HEK293 (cell line): ENCODE measurements around the gene LRSAM1.

Experiments
- CTCF ChIA-PET: fragments of 350-600 bp; formaldehyde crosslinking; extraction: SDS; loops from one replicate; lab custom pipeline; 2021; ENCODE audit warnings: antibody characterized with exemption; lab: Yijun Ruan, JAX
- POLR2A ChIA-PET: fragments of 300-600 bp; formaldehyde crosslinking; extraction: SDS; loops from one replicate; lab custom pipeline; 2020; ENCODE audit warnings: antibody characterized with exemption, inconsistent platforms; lab: Yijun Ruan, JAX
- H3K27ac ChIP-seq: fragments of 200-500 bp; sonication (Bioruptor generic); 2 replicates; pipeline ENCODE4 v1.5.1; 2014; ENCODE audit warnings: low read depth, low read length, control low read depth, inconsistent platforms; ENCODE audit errors: extremely low read depth
- H3K36me3 ChIP-seq, 2 experiments: fragments of 200-500 bp in 1 of 2; sonication (Bioruptor generic) in 1 of 2; 1 replicate in 1 of 2; 2 replicates in 1 of 2; pipeline ENCODE4 v1.5.1; 2014 to 2017; ENCODE audit warnings: inconsistent platforms in 2 of 2, low read length in 2 of 2; ENCODE audit not compliant: control insufficient read depth in 2 of 2, insufficient read depth in 1 of 2
- H3K4me1 ChIP-seq: fragments of 200-500 bp; sonication (Bioruptor generic); 2 replicates; pipeline ENCODE4 v1.5.1; 2014; ENCODE audit warnings: mild to moderate bottlenecking, low read length, inconsistent platforms; ENCODE audit not compliant: control insufficient read depth, insufficient read depth
- H3K4me3 ChIP-seq: 2 replicates; pipeline ENCODE4 v1.5.1; 2011; ENCODE audit warnings: low read depth, mild to moderate bottlenecking, control low read depth, low read length, moderate library complexity
- H3K9me3 ChIP-seq: fragments of 200-500 bp; sonication (Bioruptor generic); 2 replicates; pipeline ENCODE4 v1.5.1; 2014; ENCODE audit warnings: low read depth, low read length, inconsistent platforms; ENCODE audit not compliant: control insufficient read depth, insufficient read depth
- HOXD13 ChIP-seq: sonication (generic); formaldehyde crosslinking; IDR thresholded peaks from 2 replicates; pipeline ENCODE4 v1.8.0; 2022; ENCODE audit warnings: missing genetic modification reagents, borderline replicate concordance
- SCRT2 ChIP-seq: fragments of 450-650 bp; formaldehyde crosslinking; IDR thresholded peaks from 2 replicates; pipeline ENCODE4 v1.5.1; 2016; ENCODE audit warnings: missing biosample characterization, missing genetic modification characterization
- YY1 ChIP-seq: fragments of 450-650 bp; formaldehyde crosslinking; IDR thresholded peaks from 2 replicates; pipeline ENCODE4 v1.5.1; 2018; ENCODE audit warnings: missing biosample characterization, missing genetic modification characterization
- ZNF114 ChIP-seq: fragments of 450-650 bp; formaldehyde crosslinking; IDR thresholded peaks from 2 replicates; pipeline ENCODE4 v1.5.0; 2017; ENCODE audit warnings: missing biosample characterization, missing genetic modification characterization
- ZNF24 ChIP-seq: fragments of 450-650 bp; formaldehyde crosslinking; IDR thresholded peaks from 2 replicates; pipeline ENCODE4 v1.5.1; 2016; ENCODE audit warnings: missing biosample characterization, missing genetic modification characterization
- ZNF558 ChIP-seq: fragments of 450-650 bp; formaldehyde crosslinking; IDR thresholded peaks from 2 replicates; pipeline ENCODE4 v1.5.1; 2016; ENCODE audit warnings: missing biosample characterization, missing genetic modification characterization
- ZNF560 ChIP-seq: fragments of 450-650 bp; formaldehyde crosslinking; IDR thresholded peaks from 2 replicates; pipeline ENCODE4 v1.5.1; 2017; ENCODE audit warnings: missing biosample characterization, missing genetic modification characterization, borderline replicate concordance
- ZNF791 ChIP-seq: fragments of 450-650 bp; formaldehyde crosslinking; IDR thresholded peaks from 2 replicates; pipeline ENCODE4 v1.5.1; 2016; ENCODE audit warnings: missing biosample characterization, missing genetic modification characterization
- TF ChIP-seq, protein P1 (sequence below): fragments of 450-650 bp; formaldehyde crosslinking; IDR thresholded peaks from 2 replicates; pipeline ENCODE4 v1.5.1; 2016; ENCODE audit warnings: missing biosample characterization, missing genetic modification characterization
- TF ChIP-seq, protein P2 (sequence below): fragments of 450-650 bp; formaldehyde crosslinking; IDR thresholded peaks from 2 replicates; pipeline ENCODE4 v1.5.1; 2017; ENCODE audit warnings: missing biosample characterization, missing genetic modification characterization
- TF ChIP-seq, protein P3 (sequence below): fragments of 450-650 bp; formaldehyde crosslinking; IDR thresholded peaks from 2 replicates; pipeline ENCODE4 v1.5.1; 2016; ENCODE audit warnings: missing biosample characterization, missing genetic modification characterization

Gene LRSAM1

DNA sequence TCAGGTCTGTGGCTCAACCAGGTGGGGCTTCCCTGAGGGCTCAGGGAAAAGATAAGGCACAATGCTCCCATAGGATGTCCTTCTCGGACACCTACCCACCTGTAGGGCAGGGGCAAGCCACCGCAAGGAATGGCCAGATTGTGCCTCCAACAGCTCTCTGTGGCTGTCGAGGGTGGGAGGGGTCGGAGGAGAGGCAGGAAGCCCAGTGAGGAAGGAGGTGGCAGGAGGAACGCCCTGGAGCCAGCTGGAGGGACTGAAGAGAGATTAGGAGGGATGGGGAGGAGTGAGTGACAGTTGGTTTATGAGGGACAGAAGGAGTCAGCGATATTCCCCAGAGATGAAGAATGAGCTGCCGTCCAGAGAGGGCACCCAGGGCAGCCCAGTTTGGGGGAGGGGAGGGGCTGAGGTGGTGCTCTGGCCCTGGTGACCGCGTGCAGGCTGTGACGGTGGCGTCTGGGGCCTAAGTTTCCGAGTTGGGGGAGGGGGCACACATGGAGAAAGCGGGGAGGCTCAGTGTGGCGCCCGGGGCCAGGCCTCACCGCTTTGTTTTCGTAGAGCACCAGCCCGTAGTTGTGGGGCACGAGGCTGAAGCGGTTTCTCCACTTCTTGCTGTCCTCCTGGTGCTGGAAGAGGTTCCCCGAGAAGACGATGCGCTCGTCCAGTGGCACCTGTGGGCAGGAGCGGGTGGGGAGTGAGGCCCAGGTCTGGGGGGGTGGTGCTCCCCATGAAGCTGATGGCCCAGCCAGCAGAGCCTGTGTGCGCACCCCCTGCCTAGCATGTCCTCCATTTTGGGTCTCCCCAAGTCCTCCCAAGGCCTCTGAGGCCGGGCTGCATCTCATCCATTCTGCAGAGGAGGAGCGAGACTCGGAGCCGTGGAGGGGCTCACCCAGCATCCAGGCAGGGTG lies 75.6 kb downstream of the LRSAM1 start:
- no peaks in the 10 kb centered on the region for H3K4me1 ChIP-seq
- no peak overlapping the region for H3K27ac ChIP-seq
- H3K36me3 ChIP-seq, result peaks cover 0 to 60% of the 10 kb centered on the region in 2 experiments; a peak in 1 of 3 replicates
- TF ChIP-seq, protein P1, sequence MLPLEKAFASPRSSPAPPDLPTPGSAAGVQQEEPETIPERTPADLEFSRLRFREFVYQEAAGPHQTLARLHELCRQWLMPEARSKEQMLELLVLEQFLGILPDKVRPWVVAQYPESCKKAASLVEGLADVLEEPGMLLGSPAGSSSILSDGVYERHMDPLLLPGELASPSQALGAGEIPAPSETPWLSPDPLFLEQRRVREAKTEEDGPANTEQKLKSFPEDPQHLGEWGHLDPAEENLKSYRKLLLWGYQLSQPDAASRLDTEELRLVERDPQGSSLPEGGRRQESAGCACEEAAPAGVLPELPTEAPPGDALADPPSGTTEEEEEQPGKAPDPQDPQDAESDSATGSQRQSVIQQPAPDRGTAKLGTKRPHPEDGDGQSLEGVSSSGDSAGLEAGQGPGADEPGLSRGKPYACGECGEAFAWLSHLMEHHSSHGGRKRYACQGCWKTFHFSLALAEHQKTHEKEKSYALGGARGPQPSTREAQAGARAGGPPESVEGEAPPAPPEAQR (tag by site-specific recombination), result no peak
- no peak for TF ChIP-seq ZNF560 (tag by site-specific recombination)
- TF ChIP-seq, protein P2, sequence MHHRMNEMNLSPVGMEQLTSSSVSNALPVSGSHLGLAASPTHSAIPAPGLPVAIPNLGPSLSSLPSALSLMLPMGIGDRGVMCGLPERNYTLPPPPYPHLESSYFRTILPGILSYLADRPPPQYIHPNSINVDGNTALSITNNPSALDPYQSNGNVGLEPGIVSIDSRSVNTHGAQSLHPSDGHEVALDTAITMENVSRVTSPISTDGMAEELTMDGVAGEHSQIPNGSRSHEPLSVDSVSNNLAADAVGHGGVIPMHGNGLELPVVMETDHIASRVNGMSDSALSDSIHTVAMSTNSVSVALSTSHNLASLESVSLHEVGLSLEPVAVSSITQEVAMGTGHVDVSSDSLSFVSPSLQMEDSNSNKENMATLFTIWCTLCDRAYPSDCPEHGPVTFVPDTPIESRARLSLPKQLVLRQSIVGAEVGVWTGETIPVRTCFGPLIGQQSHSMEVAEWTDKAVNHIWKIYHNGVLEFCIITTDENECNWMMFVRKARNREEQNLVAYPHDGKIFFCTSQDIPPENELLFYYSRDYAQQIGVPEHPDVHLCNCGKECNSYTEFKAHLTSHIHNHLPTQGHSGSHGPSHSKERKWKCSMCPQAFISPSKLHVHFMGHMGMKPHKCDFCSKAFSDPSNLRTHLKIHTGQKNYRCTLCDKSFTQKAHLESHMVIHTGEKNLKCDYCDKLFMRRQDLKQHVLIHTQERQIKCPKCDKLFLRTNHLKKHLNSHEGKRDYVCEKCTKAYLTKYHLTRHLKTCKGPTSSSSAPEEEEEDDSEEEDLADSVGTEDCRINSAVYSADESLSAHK (tag by site-specific recombination), result no peak
- TF ChIP-seq HOXD13 (CRISPR knock-in tag), result no peak
- TF ChIP-seq SCRT2 (tag by site-specific recombination), result no peak
- TF ChIP-seq, all 188 proteins: peak for 0
- Histone ChIP-seq H3K9me3 (no peaks in the 10 kb centered on the region), H3K4me3 (no peak overlapping the region)
- ChIA-PET CTCF (interaction anchor here (1.0 to 2.9 kb wide), 14 partner anchors 10 to 142 kb away, joined by 3 to 21 read pairs (median 6); no protein-coding TSS in a partner anchor), POLR2A (interaction anchor here (0.8 kb wide), 1 partner anchor 75 kb away, joined by 4 read pairs; the partner anchor contains the start of genes LRSAM1 and RPL12)

DNA sequence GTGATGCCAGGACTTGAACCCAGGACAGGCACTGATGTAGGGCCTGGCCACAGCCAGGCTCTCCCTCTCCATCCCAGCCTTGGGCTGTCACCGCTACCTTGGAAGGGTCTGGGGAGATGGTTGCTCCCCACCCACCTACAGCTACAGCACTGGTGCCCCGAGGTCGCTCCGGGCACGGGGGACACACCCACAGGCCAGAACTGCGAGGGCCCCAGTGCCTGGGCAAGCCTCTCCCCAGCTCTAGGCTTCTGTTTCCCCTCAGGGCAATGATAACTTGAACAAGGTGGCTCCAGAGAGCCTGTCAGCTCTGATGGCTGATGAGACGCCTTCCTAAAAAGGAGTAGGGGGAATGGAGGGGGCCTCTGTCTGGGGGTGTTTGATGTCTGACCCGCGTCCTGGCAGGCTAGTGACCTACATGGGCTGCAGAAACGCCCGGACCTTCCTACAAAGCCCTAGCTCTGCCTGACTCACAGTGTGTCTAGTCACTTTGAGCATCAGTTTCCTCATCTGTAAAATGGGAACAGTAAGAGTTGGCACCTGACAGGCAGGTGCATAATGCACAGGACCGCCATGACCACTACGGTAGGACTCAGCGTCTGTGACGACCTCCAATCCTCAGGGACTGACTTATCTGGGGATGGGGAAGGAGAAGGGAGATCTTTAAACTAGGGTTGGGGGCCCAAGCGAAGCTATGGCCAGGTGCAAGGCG lies 76.4 kb downstream of the LRSAM1 start:
- CTCF ChIA-PET, result interaction anchor here (0.6 to 1.6 kb wide), 6 partner anchors 9 to 109 kb away, joined by 3 to 9 read pairs (median 4); no protein-coding TSS in a partner anchor
- Histone ChIP-seq H3K4me3 (no peak overlapping the region), H3K4me1 (no peaks in the 10 kb centered on the region), H3K9me3 (no peaks in the 10 kb centered on the region), H3K27ac (no peak overlapping the region), H3K36me3 (peaks cover 0 to 55% of the 10 kb centered on the region in 2 experiments; a peak in 1 of 3 replicates)
- TF ChIP-seq ZNF24 (tag by site-specific recombination) (no peak), ZNF114 (tag by site-specific recombination) (no peak), ZNF558 (tag by site-specific recombination) (no peak), YY1 (tag by site-specific recombination) (no peak), ZNF791 (tag by site-specific recombination) (no peak)
- TF ChIP-seq, protein P3, sequence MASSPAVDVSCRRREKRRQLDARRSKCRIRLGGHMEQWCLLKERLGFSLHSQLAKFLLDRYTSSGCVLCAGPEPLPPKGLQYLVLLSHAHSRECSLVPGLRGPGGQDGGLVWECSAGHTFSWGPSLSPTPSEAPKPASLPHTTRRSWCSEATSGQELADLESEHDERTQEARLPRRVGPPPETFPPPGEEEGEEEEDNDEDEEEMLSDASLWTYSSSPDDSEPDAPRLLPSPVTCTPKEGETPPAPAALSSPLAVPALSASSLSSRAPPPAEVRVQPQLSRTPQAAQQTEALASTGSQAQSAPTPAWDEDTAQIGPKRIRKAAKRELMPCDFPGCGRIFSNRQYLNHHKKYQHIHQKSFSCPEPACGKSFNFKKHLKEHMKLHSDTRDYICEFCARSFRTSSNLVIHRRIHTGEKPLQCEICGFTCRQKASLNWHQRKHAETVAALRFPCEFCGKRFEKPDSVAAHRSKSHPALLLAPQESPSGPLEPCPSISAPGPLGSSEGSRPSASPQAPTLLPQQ (tag by site-specific recombination), result no peak
- POLR2A ChIA-PET, result no interaction called here
